HepG2 (cell line): ENCODE measurements around the gene GRB2. TPM values are rescaled to one million over a fixed set of nuclear protein-coding genes. Genes with fewer than 3 reads are reported as not detected.

ENCODE experiments used
- CCDC6 ChIP-seq: sonication (generic); formaldehyde crosslinking; IDR thresholded peaks from 2 replicates; pipeline ENCODE4 v1.8.1; 2022; ENCODE audit warnings: mild to moderate bottlenecking, missing genetic modification reagents, moderate library complexity
- GABPA ChIP-seq, 2 experiments: IDR thresholded peaks; 2 replicates each; pipeline ENCODE4 v1.6.1; 2011 to 2016; ENCODE audit warnings: low read depth in 2 of 2, low read length in 1 of 2, missing biosample characterization in 1 of 2, missing genetic modification characterization in 1 of 2
- GATAD2A ChIP-seq: IDR thresholded peaks from 2 replicates; pipeline ENCODE4 v1.6.1; 2016
- HNF4G ChIP-seq, 2 experiments: sonication (generic) in 1 of 2; formaldehyde crosslinking in 1 of 2; IDR thresholded peaks; 2 replicates each; pipeline versions ENCODE4 v1.4.0 to v1.6.1; 2011 to 2020; ENCODE audit warnings: borderline replicate concordance in 2 of 2, low read depth in 2 of 2, mild to moderate bottlenecking in 2 of 2, low read length in 1 of 2, missing genetic modification reagents in 1 of 2, moderate library complexity in 1 of 2
- KDM6A ChIP-seq: IDR thresholded peaks from 2 replicates; pipeline ENCODE4 v1.6.1; 2016; ENCODE audit warnings: low read depth
- NR1H2 ChIP-seq: sonication (generic); formaldehyde crosslinking; IDR thresholded peaks from 2 replicates; pipeline ENCODE4 v1.8.1; 2022; ENCODE audit warnings: low read depth, missing genetic modification reagents, borderline replicate concordance
- RXRA ChIP-seq: sonication (generic); formaldehyde crosslinking; IDR thresholded peaks from 2 replicates; pipeline ENCODE4 v1.5.1; 2020; ENCODE audit warnings: missing genetic modification reagents
- SALL1 ChIP-seq: sonication (generic); formaldehyde crosslinking; IDR thresholded peaks from 2 replicates; pipeline ENCODE4 v1.8.0; 2022; ENCODE audit warnings: mild to moderate bottlenecking, missing genetic modification reagents
- XBP1 ChIP-seq: sonication (generic); formaldehyde crosslinking; IDR thresholded peaks from 2 replicates; pipeline ENCODE4 v1.5.0; 2020; ENCODE audit warnings: missing genetic modification reagents
- ZNF256 ChIP-seq: sonication (generic); formaldehyde crosslinking; conservative IDR thresholded peaks from 2 replicates; pipeline ENCODE4 v1.4.0; 2020; ENCODE audit warnings: missing genetic modification reagents
- ZNF331 ChIP-seq: sonication (generic); formaldehyde crosslinking; IDR thresholded peaks from 2 replicates; pipeline ENCODE4 v1.4.0; 2020; ENCODE audit warnings: missing genetic modification reagents
- ZNF460 ChIP-seq: sonication (generic); formaldehyde crosslinking; IDR thresholded peaks from 2 replicates; pipeline ENCODE4 v1.5.1; 2020; ENCODE audit warnings: missing genetic modification reagents, mild to moderate bottlenecking, borderline replicate concordance
- ZNF709 ChIP-seq: sonication (generic); formaldehyde crosslinking; IDR thresholded peaks from 2 replicates; pipeline ENCODE4 v1.5.0; 2020; ENCODE audit warnings: mild to moderate bottlenecking, missing genetic modification reagents
- ZNF768 ChIP-seq: sonication (generic); formaldehyde crosslinking; IDR thresholded peaks from 2 replicates; pipeline ENCODE4 v1.4.0; 2020; ENCODE audit warnings: missing genetic modification reagents
- ZNF788 ChIP-seq: sonication (generic); formaldehyde crosslinking; IDR thresholded peaks from 2 replicates; pipeline ENCODE4 v1.5.0; 2020; ENCODE audit warnings: mild to moderate bottlenecking, missing genetic modification reagents, borderline replicate concordance
- polyA plus RNA-seq, 8 experiments: library from polyadenylated mRNA; depleted of rRNA in 3 of 8; stranded (reverse) in 7 of 8; unstranded in 1 of 8; fragments of >200 nt; fragmentation: Illumina TruSeq in 4 of 8; extraction: Trizol in 4 of 8; gene quantifications; 2 replicates each; pipeline versions ENCODE4 v1.2.1 to v1.2.3, GENCODE V29; 2011 to 2016; ENCODE audit warnings: low read depth in 4 of 8, missing spikeins in 1 of 8, mixed read lengths in 1 of 8; ENCODE audit not compliant: insufficient read depth in 1 of 8
- total RNA-seq, 5 experiments: library from RNA; depleted of rRNA; stranded (reverse); fragments of >200 nt; fragmentation: Illumina TruSeq; extraction: Trizol; gene quantifications; 2 replicates each; pipeline ENCODE4 v1.2.3, GENCODE V29; 2016; ENCODE audit warnings: low read depth in 1 of 5

GRB2 gene
- total and polyA plus RNA-seq, 2 of the 13 experiments (the other 11 are each of a cell fraction or from before 2014, with no cell fraction given), result 84.6 to 92.3 TPM

GRCh38 chr17:75356260-75356937 lies 49.1 kb downstream of the GRB2 start (continued):
- no peak for TF ChIP-seq NR1H2 (CRISPR knock-in tag)
- TF ChIP-seq KDM6A (CRISPR knock-in tag), result 0 out of 2 replicates have a peak, but pooled peaks have one; percentile 20
- TF ChIP-seq ZNF788 (CRISPR knock-in tag), result 0 out of 2 replicates have a peak, but pooled peaks have one; percentile 35
- TF ChIP-seq ZNF331 (CRISPR knock-in tag), result peak; percentile 44; the same call in 1 of the 2 replicates
- peak; percentile 56; the same call in 1 of the 2 replicates for TF ChIP-seq ZNF460 (CRISPR knock-in tag)
- peak; percentile 38; the same call in 1 of the 2 replicates for TF ChIP-seq GATAD2A (CRISPR knock-in tag)
- TF ChIP-seq CCDC6 (CRISPR knock-in tag), result no peak
- no peak for TF ChIP-seq ZNF256 (CRISPR knock-in tag)
- TF ChIP-seq GABPA (IDR thresholded peaks at IDR 0.05; ENCODE audit: low read depth, low read length), result no peak
- no peak for TF ChIP-seq GABPA (CRISPR knock-in tag; IDR thresholded peaks at IDR 0.05; ENCODE audit: low read depth)
- TF ChIP-seq ZNF709 (CRISPR knock-in tag), result 0 out of 2 replicates have a peak, but pooled peaks have one; percentile 7
- TF ChIP-seq ZNF768 (CRISPR knock-in tag), result peak; percentile 32; the same call in 1 of the 2 replicates
- peak; percentile 51 for TF ChIP-seq SALL1
- no peak for TF ChIP-seq XBP1
- peak; percentile 79 for TF ChIP-seq HNF4G (IDR thresholded peaks at IDR 0.05; ENCODE audit: borderline replicate concordance, low read depth, low read length)
- no peak for TF ChIP-seq HNF4G (CRISPR knock-in tag; IDR thresholded peaks at IDR 0.05; ENCODE audit: borderline replicate concordance, low read depth)
- TF ChIP-seq RXRA (CRISPR knock-in tag), result peak; percentile 59; the same call in 1 of the 2 replicates
- TF ChIP-seq, all 625 proteins: peak for 49
